SK-N-SH (cell line): ENCODE data around the gene SPATA33. TPM values are rescaled to one million over a fixed set of nuclear protein-coding genes. Genes with fewer than 3 reads are reported as not detected.

Source experiments
- polyA plus RNA-seq, 3 experiments: library from polyadenylated mRNA; depleted of rRNA; stranded (reverse); fragments of >200 nt; gene quantifications; 2 replicates each; pipeline ENCODE4 v1.2.3, GENCODE V29; 2012

Gene SPATA33
- polyA plus RNA-seq, 1 of the 3 experiments (the other 2 are of a cell fraction) = 7.2 TPM

Other genes starting within 250 kb of the SPATA33 start
- gene ANKRD11, start 167.3 kb upstream of the SPATA33 start, polyA plus RNA-seq (2012; rRNA removed) = 31.1 and 50.2 TPM in 2 replicates
- 100 and 107 TPM in 2 replicates for gene SPG7, start 149.4 kb upstream of the SPATA33 start, polyA plus RNA-seq (2012; rRNA removed)
- 3,540 and 4,635 TPM in 2 replicates for gene RPL13, start 97.2 kb upstream of the SPATA33 start, polyA plus RNA-seq (2012; rRNA removed)
- gene CPNE7, start 82.1 kb upstream of the SPATA33 start, polyA plus RNA-seq (2012; rRNA removed) = 3.9 and 4.0 TPM in 2 replicates
- 0.05 TPM in 1 of 2 replicates, not detected in the other for gene DPEP1, start 44.2 kb upstream of the SPATA33 start, polyA plus RNA-seq (2012; rRNA removed)
- gene CHMP1A, start 128 bp upstream of the SPATA33 start, polyA plus RNA-seq (2012; rRNA removed) = 138 and 143 TPM in 2 replicates
- 84.7 and 94.5 TPM in 2 replicates for gene CDK10, start 28.9 kb downstream of the SPATA33 start, polyA plus RNA-seq (2012; rRNA removed)
- gene SPATA2L, start 43.9 kb downstream of the SPATA33 start, polyA plus RNA-seq (2012; rRNA removed) = 7.8 and 8.6 TPM in 2 replicates
- 9.2 and 10.1 TPM in 2 replicates for gene VPS9D1, start 63.1 kb downstream of the SPATA33 start, polyA plus RNA-seq (2012; rRNA removed)
- 24.9 and 27.0 TPM in 2 replicates for gene ZNF276, start 63.7 kb downstream of the SPATA33 start, polyA plus RNA-seq (2012; rRNA removed)
- gene FANCA, start 158.8 kb downstream of the SPATA33 start, polyA plus RNA-seq (2012; rRNA removed) = 21.5 and 23.9 TPM in 2 replicates
- 15.3 and 16.2 TPM in 2 replicates for gene SPIRE2, start 170.6 kb downstream of the SPATA33 start, polyA plus RNA-seq (2012; rRNA removed)
- gene TCF25, start 215.8 kb downstream of the SPATA33 start, polyA plus RNA-seq (2012; rRNA removed) = 162 and 208 TPM in 2 replicates